Ammon's horn (tissue), 1 donor: Measurements from ENCODE around the gene HNRNPK.

Experiments used
- DNase-seq: peaks from one replicate; pipeline ENCODE4 v3.0.0-alpha.2; 2016; ENCODE audit warnings: low spot score

HNRNPK gene

GRCh38 chr9:83933790-83934189, 46.2 kb downstream of the HNRNPK start:
- DNase-seq = no peak

- DNase-seq = no peak
These were observed 47.2 kb downstream of the HNRNPK start for GRCh38 chr9:83932851-83933250.

GRCh38 chr9:83932011-83932410, 48.0 kb downstream of the HNRNPK start:
- DNase-seq = no peak

GRCh38 chr9:83930881-83931280, 49.1 kb downstream of the HNRNPK start:
- no peak for DNase-seq

GRCh38 chr9:83927591-83927990, 52.4 kb downstream of the HNRNPK start:
- DNase-seq = no peak

- DNase-seq = peak; percentile 98
These were observed 58.9 kb downstream of the HNRNPK start, which contains the start of gene KIF27 for GRCh38 chr9:83920927-83921707. TSS of gene KIF27 (minus strand) at chr9:83921432. CDS start at chr9:83915591, 5,841 bp downstream.

- DNase-seq = peak; percentile 37
These were observed 59.5 kb downstream of the HNRNPK start for GRCh38 chr9:83920469-83920926.

GRCh38 chr9:83919111-83919510, 60.9 kb downstream of the HNRNPK start:
- DNase-seq = no peak
